ENCODE data around the gene PDLIM4.

GRCh38 chr5:132319975-132320374 lies 62.5 kb downstream of the PDLIM4 start:
- TF ChIP-seq CTCF (IDR thresholded peaks at IDR 0.05) = no peak
- TF ChIP-seq ZFX (IDR thresholded peaks at IDR 0.05; ENCODE audit: borderline replicate concordance) = no peak

Measured in 22Rv1 (cell line).